HCT116 (cell line): ENCODE results near the gene PRR9.

Experiments
- CEBPB ChIP-seq: IDR thresholded peaks from 2 replicates; pipeline ENCODE4 v1.6.1; 2012; ENCODE audit warnings: low read depth
- EZH2 ChIP-seq: fragments of 200-600 bp; sonication (generic); IDR thresholded peaks from 2 replicates; pipeline ENCODE4 v1.6.1; 2017; ENCODE audit warnings: antibody characterized with exemption, mixed run types
- EZH2phosphoT487 ChIP-seq: fragments of 200-600 bp; IDR thresholded peaks from 2 replicates; pipeline ENCODE4 v1.6.1; 2018; ENCODE audit warnings: antibody characterized with exemption, borderline replicate concordance
- JUND ChIP-seq: IDR thresholded peaks from 2 replicates; pipeline ENCODE4 v1.6.1; 2012
- POLR2A ChIP-seq: IDR thresholded peaks from 2 replicates; pipeline ENCODE4 v1.7.0; 2011; ENCODE audit warnings: borderline replicate concordance; ENCODE audit not compliant: insufficient read depth, insufficient read length; ENCODE audit errors: extremely low read depth
- POLR2AphosphoS5 ChIP-seq: IDR thresholded peaks from 2 replicates; pipeline ENCODE4 v1.6.1; 2011; ENCODE audit warnings: mild to moderate bottlenecking, low read depth, low read length, moderate library complexity
- RAD21 ChIP-seq: IDR thresholded peaks from 2 replicates; pipeline ENCODE4 v1.6.1; 2012; ENCODE audit warnings: low read depth, mild to moderate bottlenecking
- TCF7L2 ChIP-seq: IDR thresholded peaks from 2 replicates; pipeline ENCODE4 v1.7.0; 2011; ENCODE audit warnings: borderline replicate concordance, inconsistent platforms; ENCODE audit not compliant: insufficient read depth, insufficient read length; ENCODE audit errors: extremely low read depth
- ZNF274 ChIP-seq: fragments of 200-500 bp; sonication (Bioruptor generic); IDR thresholded peaks from 2 replicates; pipeline ENCODE4 v1.6.1; 2014; ENCODE audit warnings: mild to moderate bottlenecking, low read depth, low read length, inconsistent platforms
- TF ChIP-seq, protein P1 (sequence below), 3 experiments: fragments of 200-600 bp in 1 of 3; sonication (generic) in 1 of 3; IDR thresholded peaks in 2 of 3; conservative IDR thresholded peaks in 1 of 3; 2 replicates each; pipeline ENCODE4 v1.5.1; 2012 to 2017; ENCODE audit warnings: low read depth in 2 of 3, low read length in 2 of 3, antibody characterized with exemption in 1 of 3, borderline replicate concordance in 1 of 3, control low read depth in 1 of 3, mild to moderate bottlenecking in 1 of 3, mixed read lengths in 1 of 3, mixed run types in 1 of 3, moderate library complexity in 1 of 3; ENCODE audit not compliant: insufficient read depth in 1 of 3
- TF ChIP-seq, protein P2 (sequence below): IDR thresholded peaks from 2 replicates; pipeline ENCODE4 v1.6.1; 2012

DNA sequence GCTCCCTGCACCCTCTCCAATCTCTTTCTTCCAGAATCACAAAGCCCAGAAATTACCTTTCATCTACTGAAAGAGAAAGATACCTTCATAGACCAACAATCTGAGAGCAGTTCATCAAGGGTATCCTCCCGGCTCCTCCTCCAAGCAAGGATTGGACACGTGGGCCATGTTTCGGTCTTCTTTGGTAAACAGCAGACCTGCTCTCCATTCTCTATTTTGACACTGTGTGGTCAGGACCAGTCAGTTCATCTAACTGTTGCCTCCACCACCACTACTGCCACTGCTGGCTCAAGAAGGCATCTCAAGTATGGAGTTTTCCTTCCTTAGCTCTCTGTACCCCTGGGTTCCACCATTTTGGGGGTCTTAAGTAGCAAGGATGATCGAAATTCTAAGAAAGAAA, 22.2 kb upstream of the PRR9 start:
- TF ChIP-seq RAD21 (no peak), POLR2AphosphoS5 (no peak), POLR2A (no peak), TCF7L2 (no peak), ZNF274 (no peak), EZH2 (no peak), EZH2phosphoT487 (no peak), JUND (no peak), CEBPB (no peak)
- TF ChIP-seq, protein P1, sequence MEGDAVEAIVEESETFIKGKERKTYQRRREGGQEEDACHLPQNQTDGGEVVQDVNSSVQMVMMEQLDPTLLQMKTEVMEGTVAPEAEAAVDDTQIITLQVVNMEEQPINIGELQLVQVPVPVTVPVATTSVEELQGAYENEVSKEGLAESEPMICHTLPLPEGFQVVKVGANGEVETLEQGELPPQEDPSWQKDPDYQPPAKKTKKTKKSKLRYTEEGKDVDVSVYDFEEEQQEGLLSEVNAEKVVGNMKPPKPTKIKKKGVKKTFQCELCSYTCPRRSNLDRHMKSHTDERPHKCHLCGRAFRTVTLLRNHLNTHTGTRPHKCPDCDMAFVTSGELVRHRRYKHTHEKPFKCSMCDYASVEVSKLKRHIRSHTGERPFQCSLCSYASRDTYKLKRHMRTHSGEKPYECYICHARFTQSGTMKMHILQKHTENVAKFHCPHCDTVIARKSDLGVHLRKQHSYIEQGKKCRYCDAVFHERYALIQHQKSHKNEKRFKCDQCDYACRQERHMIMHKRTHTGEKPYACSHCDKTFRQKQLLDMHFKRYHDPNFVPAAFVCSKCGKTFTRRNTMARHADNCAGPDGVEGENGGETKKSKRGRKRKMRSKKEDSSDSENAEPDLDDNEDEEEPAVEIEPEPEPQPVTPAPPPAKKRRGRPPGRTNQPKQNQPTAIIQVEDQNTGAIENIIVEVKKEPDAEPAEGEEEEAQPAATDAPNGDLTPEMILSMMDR (IDR thresholded peaks at IDR 0.05 in 2 of 3, conservative IDR thresholded peaks at IDR 0.05 in 1 of 3; ENCODE audit: borderline replicate concordance in 1 of 3, insufficient read depth in 1 of 3, low read depth in 2 of 3, low read length in 2 of 3) = no peak
- TF ChIP-seq, protein P2, sequence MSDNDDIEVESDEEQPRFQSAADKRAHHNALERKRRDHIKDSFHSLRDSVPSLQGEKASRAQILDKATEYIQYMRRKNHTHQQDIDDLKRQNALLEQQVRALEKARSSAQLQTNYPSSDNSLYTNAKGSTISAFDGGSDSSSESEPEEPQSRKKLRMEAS = no peak
